Measurements from ENCODE around the gene CLTA.

- no peak for TF ChIP-seq EZH2 (IDR thresholded peaks at IDR 0.05; ENCODE audit: borderline replicate concordance, insufficient read depth, low read length, poor library complexity, severe bottlenecking)
- TF ChIP-seq CTCF (IDR thresholded peaks at IDR 0.05; ENCODE audit: poor library complexity, severe bottlenecking), result no peak
- TF ChIP-seq SMC3 (conservative IDR thresholded peaks at IDR 0.05; ENCODE audit: poor library complexity), result no peak
- no peak for TF ChIP-seq RAD21 (conservative IDR thresholded peaks at IDR 0.05)
- TF ChIP-seq EP300 (conservative IDR thresholded peaks at IDR 0.05; ENCODE audit: poor library complexity, severe bottlenecking), result no peak
- no peak for TF ChIP-seq POLR2AphosphoS5 (IDR thresholded peaks at IDR 0.05)
- TF ChIP-seq MXI1 (conservative IDR thresholded peaks at IDR 0.05; ENCODE audit: poor library complexity, severe bottlenecking), result no peak
- TF ChIP-seq REST (IDR thresholded peaks at IDR 0.05; ENCODE audit: borderline replicate concordance), result no peak
- TF ChIP-seq TAF1 (IDR thresholded peaks at IDR 0.05; ENCODE audit: low read depth), result no peak
These were observed 28.4 kb upstream of the CLTA start for GRCh38 chr9:36162211-36162738.

Data from neural cell (in vitro differentiated cells).